Activated CD4-positive, alpha-beta T cell treated with anti-CD3 and anti-CD28 coated beads for 24 hours (primary cell): ENCODE measurements around the gene PYCR2.
"Not testable (repeated sequence)": the region's sequence is repeated elsewhere in the genome, so short reads cannot be mapped to it uniquely, and the experiment has no call there.

Source experiments
- DNase-seq, 2 donors: peaks; one replicate each; pipeline ENCODE4 v3.0.0-alpha.2; 2020; ENCODE audit warnings: low read depth in 2 of 2

The PYCR2 gene

GRCh38 chr1:225942574-225942973 is 18.5 kb upstream of the PYCR2 start:
- no peak for DNase-seq

DNA sequence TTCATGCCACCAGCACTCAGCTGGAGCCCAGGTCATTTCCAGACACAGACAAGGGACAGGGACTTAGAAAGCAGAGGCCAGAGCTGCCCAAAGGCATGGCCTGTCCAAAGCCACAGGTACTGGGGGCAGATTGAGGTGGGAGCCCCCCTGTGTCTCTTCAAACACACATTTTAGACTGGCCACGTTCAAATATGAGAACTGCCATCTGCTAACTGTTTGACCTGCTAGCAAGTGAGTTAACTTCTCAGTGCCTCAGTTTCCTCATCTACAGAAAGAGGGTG is 17.8 kb upstream of the PYCR2 start:
- DNase-seq: no peak

DNA sequence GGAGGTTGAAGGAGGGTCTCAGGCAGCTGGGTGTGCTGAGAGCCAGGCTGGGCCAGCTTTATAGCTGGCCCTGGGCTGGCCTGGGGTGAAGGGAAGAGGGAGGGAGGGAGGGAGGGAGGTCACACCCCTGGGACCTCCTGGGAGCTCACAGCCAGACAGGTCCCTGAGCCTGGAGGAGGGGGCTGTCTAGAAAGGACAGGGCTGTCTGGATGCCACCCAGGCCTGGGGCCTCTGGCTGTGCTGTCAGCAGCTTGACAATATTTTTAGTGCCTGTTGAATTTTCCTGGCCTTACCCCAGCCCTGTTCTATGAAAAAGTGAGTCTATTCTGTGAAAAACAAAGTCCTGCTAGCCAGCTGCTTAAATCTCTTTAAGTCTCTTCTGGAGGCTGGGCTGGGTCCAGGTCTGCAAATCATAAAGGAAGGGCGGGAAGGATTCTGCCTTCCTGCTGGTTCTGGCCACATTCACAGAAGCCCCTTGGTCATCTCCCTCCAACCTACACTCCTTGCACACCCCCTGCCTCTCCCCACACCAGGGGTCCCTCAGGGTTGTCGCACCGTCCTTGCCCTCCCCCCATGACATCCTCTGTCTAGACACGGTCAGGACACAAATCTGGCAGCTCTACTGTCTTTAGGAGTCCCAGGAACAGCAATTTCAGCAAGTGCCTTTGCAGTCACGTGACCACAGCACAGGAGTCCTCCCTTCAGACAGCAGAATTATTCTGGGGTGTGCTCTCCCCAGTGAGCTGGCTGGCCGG is 17.3 kb upstream of the PYCR2 start, which contains the start of gene LEFTY2:
LEFTY2 (minus strand) TSS at position 34 of the 755 bp plus-strand sequence. CDS start 80 bp downstream, outside the sequence.
- no peak for DNase-seq

- DNase-seq: no peak
Observed at GRCh38 chr1:225940385-225941151, 16.5 kb upstream of the PYCR2 start.

DNA sequence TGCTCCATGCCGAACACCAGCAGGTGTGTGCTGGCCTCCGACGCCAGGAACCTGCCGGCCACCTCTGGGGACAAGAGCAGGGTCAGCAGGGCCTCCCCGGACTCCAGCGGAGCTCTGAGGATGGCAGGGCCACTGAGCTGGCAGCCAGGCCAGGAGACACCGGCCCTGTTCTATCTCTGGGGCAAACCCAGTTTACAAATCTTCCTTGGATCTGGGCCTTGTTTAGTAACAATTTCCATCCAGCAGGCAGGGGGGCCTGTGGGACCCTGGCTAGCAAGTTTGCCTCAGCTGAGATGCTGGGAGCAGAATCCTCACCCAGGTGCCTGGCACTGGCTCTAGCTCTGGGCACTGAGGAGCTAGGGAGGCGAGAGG is 15.9 kb upstream of the PYCR2 start:
- not testable (repeated sequence) for DNase-seq

GRCh38 chr1:225939097-225939938 is 15.3 kb upstream of the PYCR2 start:
- DNase-seq: not testable (repeated sequence)

GRCh38 chr1:225937048-225937968 is 13.3 kb upstream of the PYCR2 start:
- DNase-seq: no peak

GRCh38 chr1:225936523-225936922 is 12.5 kb upstream of the PYCR2 start:
- no peak for DNase-seq

GRCh38 chr1:225936086-225936485 is 12.0 kb upstream of the PYCR2 start:
- DNase-seq: not testable (repeated sequence)

DNA sequence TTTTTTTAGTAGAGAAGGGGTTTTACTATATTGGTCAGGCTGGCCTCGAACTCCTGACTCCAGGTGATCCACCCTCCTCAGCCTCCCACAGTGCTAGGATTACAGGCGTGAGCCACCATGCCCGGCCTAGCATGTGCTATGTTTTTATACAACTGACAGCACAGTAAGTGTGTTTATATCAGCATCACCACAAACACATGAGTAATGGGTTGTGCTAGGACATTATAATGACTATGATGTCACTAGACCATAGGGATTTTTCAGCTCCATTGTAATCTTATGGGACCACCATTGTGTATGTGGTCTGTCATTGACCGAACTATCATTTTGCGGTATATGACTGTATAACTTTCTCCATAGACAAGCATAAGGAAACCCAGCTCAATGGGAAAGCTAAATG is 10.7 kb upstream of the PYCR2 start:
- DNase-seq: no peak

GRCh38 chr1:225933072-225933471 is 9.0 kb upstream of the PYCR2 start:
- no peak for DNase-seq

DNA sequence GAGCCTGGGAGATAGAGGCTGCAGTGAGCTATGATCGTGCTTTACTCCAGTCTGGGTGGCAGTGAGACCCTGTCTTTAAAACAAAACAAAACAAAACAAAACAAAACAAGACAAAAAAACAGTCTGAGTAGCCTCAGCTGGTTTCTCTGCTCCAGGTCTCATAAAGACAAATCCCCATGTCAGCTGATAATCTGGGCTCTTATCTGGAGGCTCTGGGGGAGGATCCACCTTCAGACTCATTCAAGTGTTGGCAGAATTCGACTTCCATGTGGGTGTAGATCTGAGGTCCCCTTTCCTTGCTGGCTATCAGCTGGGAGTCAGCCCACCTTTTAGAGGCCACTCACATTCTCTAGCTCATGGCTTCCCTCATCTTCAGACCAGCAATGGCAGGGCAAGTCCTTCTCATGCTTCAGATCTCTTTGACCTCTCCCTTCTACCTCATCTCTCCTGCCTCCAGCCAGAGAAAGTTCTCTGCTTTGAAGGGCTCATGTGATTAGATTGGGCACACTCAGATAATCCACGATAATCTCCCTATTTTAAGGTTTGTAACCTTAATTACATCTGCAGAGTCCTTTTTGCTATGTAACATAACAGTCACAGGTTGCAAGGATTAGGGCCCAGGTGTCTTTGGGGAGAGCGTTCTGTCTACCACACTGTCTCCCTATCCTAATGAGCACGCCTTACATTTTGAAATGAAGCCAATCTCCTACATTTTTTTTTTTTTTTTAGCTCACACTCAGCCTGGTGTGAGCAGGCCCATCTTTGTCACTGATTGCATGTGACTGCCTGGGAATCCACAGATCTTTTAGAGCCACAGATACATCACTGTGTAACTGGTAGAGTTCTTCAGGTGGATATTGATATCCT is 7.5 kb upstream of the PYCR2 start:
- DNase-seq: no peak

GRCh38 chr1:225930566-225930965 is 6.5 kb upstream of the PYCR2 start:
- DNase-seq: no peak

- DNase-seq: not testable (repeated sequence)
Observed at GRCh38 chr1:225929462-225929861, 5.4 kb upstream of the PYCR2 start.

DNA sequence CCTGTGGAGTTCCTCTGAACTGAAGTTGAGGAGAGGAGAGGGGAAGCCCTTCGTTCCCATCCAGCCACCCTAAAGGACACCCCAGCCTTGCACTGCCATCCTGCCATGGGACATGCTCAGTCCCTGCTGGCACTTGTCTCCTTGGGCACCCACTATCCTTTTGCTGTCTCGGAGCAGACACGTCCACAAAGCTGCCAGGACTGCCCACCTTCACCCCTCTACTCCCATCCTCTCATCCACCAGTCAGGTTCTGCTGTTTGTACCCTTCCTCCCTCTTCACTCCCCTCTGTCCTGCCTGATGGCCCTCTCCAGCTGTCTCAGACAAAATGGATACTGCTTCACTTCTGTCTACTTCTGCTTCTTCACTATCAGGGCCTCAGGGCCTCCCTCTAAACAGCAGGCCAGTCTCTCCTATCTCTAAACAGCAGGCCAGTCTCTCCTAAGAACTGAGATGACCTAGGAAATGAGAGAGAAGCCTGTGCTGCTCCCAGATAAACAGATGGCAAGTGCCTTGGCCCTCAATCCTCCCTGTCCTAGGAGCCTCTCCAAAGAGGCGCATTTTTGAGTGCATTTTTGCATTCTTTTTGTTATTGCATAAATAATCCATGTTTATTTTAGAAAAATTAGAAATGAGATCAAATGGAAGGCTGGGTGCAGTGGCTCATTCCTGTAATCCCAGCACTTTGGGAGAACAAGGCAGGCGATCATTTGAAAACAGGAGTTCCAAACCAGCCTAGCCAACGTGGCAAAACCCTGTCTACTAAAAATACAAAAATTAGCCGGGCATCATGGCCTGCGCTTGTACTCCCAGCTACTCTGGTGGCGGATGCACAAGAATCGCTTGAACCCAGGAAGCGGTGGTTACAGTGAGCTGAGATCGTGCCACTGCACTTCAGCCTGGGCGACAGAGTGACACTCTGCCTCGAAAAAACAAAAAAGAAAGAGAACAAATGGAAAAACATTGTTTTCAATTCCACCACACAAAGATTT is 4.4 kb upstream of the PYCR2 start:
- no peak for DNase-seq

GRCh38 chr1:225926551-225927113 is 2.6 kb upstream of the PYCR2 start:
- DNase-seq: no peak

- DNase-seq: no peak
Observed at GRCh38 chr1:225923381-225923691, 714 bp downstream of the PYCR2 start.

DNA sequence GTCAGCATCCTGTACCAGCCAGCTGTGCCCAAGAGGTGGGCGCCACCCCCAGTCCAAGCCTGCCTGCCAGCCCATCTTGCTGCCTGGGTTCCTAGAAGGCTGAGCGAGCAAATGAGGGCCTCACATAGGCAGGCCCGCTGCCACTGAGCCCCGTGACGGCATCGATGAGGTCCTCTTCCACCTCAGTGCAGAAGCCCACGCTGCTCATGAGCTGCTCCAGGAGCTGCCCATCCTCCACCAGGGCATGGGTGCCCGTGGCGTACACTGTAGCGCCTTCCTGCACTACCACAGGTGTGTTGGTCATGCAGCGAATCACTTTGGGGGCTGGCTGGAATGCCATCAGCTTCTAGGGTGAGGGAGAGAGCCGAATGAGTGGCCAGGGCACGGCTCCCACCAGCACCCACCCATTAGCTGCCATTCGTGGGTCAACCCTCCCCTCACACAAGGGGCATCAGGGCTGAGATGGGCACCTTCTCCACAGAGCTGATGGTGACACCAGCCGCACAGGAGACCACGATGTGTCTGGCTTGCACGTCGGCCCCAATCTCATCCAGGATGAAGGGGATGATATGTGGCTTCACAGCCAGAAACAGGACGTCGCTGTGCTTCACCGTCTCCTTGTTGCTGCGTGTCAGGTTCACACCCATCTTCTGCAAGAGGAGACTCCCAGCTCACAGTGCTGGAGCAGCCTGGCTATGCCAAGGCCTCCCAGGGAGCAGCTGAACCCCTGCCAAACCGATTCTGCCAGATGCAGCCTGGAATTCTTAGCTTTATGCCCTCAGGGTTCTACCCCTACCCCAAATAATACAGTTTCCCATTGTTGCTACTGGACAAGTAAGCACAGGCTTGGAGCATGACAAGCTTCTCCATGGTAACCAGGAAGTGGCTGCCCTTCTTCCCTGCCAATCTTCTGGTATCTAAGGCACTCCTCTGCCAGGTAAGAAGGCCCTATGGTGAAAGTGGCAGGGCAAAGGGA is 2.0 kb downstream of the PYCR2 start:
- no peak for DNase-seq
